A549 (cell line): ENCODE measurements around the gene TNRC18. TPM values are rescaled to one million over a fixed set of nuclear protein-coding genes. Genes with fewer than 3 reads are reported as not detected.

Experiments used
- ATAC-seq, 2 experiments: fragments of 200-7000 bp in 1 of 2; fragments of >200 bp in 1 of 2; cut with Nextera tagmentation in 1 of 2; cut with Tn5 transposase in 1 of 2; 3 replicates each; pipeline versions ENCODE4 v1.8.0 to v1.9.1; 2018 to 2020; ENCODE audit warnings: mild to moderate bottlenecking in 1 of 2, moderate library complexity in 1 of 2
- CTCF ChIA-PET: fragments of 300-600 bp; sonication (Branson Sonifier 250); formaldehyde crosslinking; extraction: SDS; loops from one replicate; lab custom pipeline; 2021; ENCODE audit warnings: antibody characterized with exemption, inconsistent platforms; lab: Yijun Ruan, JAX
- POLR2A ChIA-PET: fragments of 350-600 bp; formaldehyde crosslinking; extraction: SDS; loops from one replicate; lab custom pipeline; 2021; ENCODE audit warnings: antibody characterized with exemption, inconsistent platforms; lab: Yijun Ruan, JAX
- DNase-seq, 2 experiments: peaks; one replicate each; pipeline versions ENCODE4 v3.0.0 to v3.0.0-alpha.2; 2011 to 2016; ENCODE audit warnings: low read depth in 1 of 2, low spot score in 1 of 2
- FAIRE-seq: peaks from 2 replicates; lab custom pipeline; 2011; peaks lifted over from hg19 to GRCh38; lab: Jason Lieb, UNC
- H3K27ac ChIP-seq, 2 experiments: fragments of >200 bp; sonication (Bioruptor Twin); formaldehyde crosslinking; 3 replicates each; pipeline ENCODE4 v1.5.1; 2016 to 2017
- H3K4me1 ChIP-seq: fragments of >200 bp; sonication (Bioruptor Twin); formaldehyde crosslinking; 3 replicates; pipeline ENCODE4 v1.6.1; 2016
- H3K4me2 ChIP-seq: fragments of >200 bp; sonication (Bioruptor Twin); formaldehyde crosslinking; 3 replicates; pipeline ENCODE4 v1.6.1; 2016
- H3K4me3 ChIP-seq: fragments of >200 bp; sonication (Bioruptor Twin); formaldehyde crosslinking; 3 replicates; pipeline ENCODE4 v1.5.1; 2016
- H3K9me3 ChIP-seq: fragments of >200 bp; sonication (Bioruptor Twin); formaldehyde crosslinking; 3 replicates; pipeline ENCODE4 v1.6.1; 2016
- BHLHE40 ChIP-seq: IDR thresholded peaks from 2 replicates; pipeline ENCODE4 v1.6.1; 2012; ENCODE audit warnings: low read depth, low read length, inconsistent platforms
- CEBPB ChIP-seq, 2 experiments: fragments of >200 bp in 1 of 2; sonication (Bioruptor Twin) in 1 of 2; formaldehyde crosslinking in 1 of 2; IDR thresholded peaks; 2 replicates each; pipeline ENCODE4 v1.6.1; 2012 to 2016
- CHD4 ChIP-seq: fragments of 200-600 bp; sonication (generic); IDR thresholded peaks from 2 replicates; pipeline ENCODE4 v1.6.1; 2016; ENCODE audit warnings: antibody characterized with exemption, mild to moderate bottlenecking, borderline replicate concordance
- EHF ChIP-seq: fragments of 250-450 bp; sonication (Bioruptor Pico); IDR thresholded peaks from 2 replicates; pipeline ENCODE4 v1.5.0; 2020; ENCODE audit warnings: mild to moderate bottlenecking
- EP300 ChIP-seq, 2 experiments: fragments of >200 bp; sonication (Bioruptor Twin); formaldehyde crosslinking; IDR thresholded peaks; 2 replicates in 1 of 2; 3 replicates in 1 of 2; pipeline ENCODE4 v1.6.1; 2016 to 2017
- HDAC2 ChIP-seq: fragments of 200-600 bp; sonication (generic); IDR thresholded peaks from 2 replicates; pipeline ENCODE4 v1.6.1; 2016
- HES2 ChIP-seq: fragments of >200 bp; sonication (Bioruptor Twin); formaldehyde crosslinking; IDR thresholded peaks from 2 replicates; pipeline ENCODE4 v1.6.1; 2016
- HMGXB4 ChIP-seq: fragments of 250-450 bp; sonication (Bioruptor Pico); IDR thresholded peaks from 2 replicates; pipeline ENCODE4 v1.5.0; 2021; ENCODE audit warnings: mild to moderate bottlenecking, moderate library complexity, borderline replicate concordance
- HOXB13 ChIP-seq: fragments of 250-450 bp; sonication (Bioruptor Pico); IDR thresholded peaks from 2 replicates; pipeline ENCODE4 v1.5.0; 2020; ENCODE audit warnings: low read depth, mild to moderate bottlenecking, moderate library complexity
- JUNB ChIP-seq: fragments of >200 bp; sonication (Bioruptor Twin); formaldehyde crosslinking; IDR thresholded peaks from 2 replicates; pipeline ENCODE4 v1.6.1; 2016
- KDM1A ChIP-seq: fragments of 200-600 bp; sonication (generic); IDR thresholded peaks from 2 replicates; pipeline ENCODE4 v1.6.1; 2016; ENCODE audit warnings: low read depth, mild to moderate bottlenecking
- KDM5A ChIP-seq: fragments of 200-600 bp; sonication (generic); IDR thresholded peaks from 2 replicates; pipeline ENCODE4 v1.6.1; 2016; ENCODE audit warnings: antibody characterized with exemption, mild to moderate bottlenecking
- MAX ChIP-seq: IDR thresholded peaks from 2 replicates; pipeline ENCODE4 v1.6.1; 2012
- MAZ ChIP-seq: fragments of 150-350 bp; IDR thresholded peaks from 2 replicates; pipeline ENCODE4 v1.6.1; 2014; ENCODE audit warnings: antibody characterized with exemption, low read depth, low read length, borderline replicate concordance
- NPAS2 ChIP-seq: fragments of 250-450 bp; sonication (Bioruptor Pico); IDR thresholded peaks from 2 replicates; pipeline ENCODE4 v1.8.0; 2022; ENCODE audit warnings: mild to moderate bottlenecking, moderate library complexity, borderline replicate concordance
- NR3C1 ChIP-seq: fragments of >200 bp; sonication (Bioruptor Twin); formaldehyde crosslinking; IDR thresholded peaks from 3 replicates; pipeline ENCODE4 v1.6.1; 2017
- PHF8 ChIP-seq: fragments of 200-600 bp; sonication (generic); IDR thresholded peaks from 2 replicates; pipeline ENCODE4 v1.6.1; 2016; ENCODE audit warnings: low read depth, mild to moderate bottlenecking, antibody characterized with exemption, moderate library complexity, borderline replicate concordance
- POLR2A ChIP-seq: IDR thresholded peaks from 2 replicates; pipeline ENCODE4 v1.6.1; 2012; ENCODE audit warnings: mild to moderate bottlenecking, low read length
- POLR2AphosphoS2 ChIP-seq: conservative IDR thresholded peaks from 2 replicates; pipeline ENCODE4 v1.6.1; 2012; ENCODE audit warnings: low read length, improper control_type of control experiment, inconsistent platforms
- SMC3 ChIP-seq: fragments of >200 bp; sonication (Bioruptor Twin); formaldehyde crosslinking; IDR thresholded peaks from 3 replicates; pipeline ENCODE4 v1.6.1; 2018; ENCODE audit warnings: inconsistent platforms
- WGBS: methylation state at CpG from one replicate; pipeline ENCODE4 v1.1.6; 2017; ENCODE audit errors: missing lambda C conversion rate; 5-methylcytosine and 5-hydroxymethylcytosine counted together
- polyA plus RNA-seq, 4 experiments: library from polyadenylated mRNA; depleted of rRNA in 3 of 4; stranded (reverse); fragments of >200 nt; fragmentation: RNase III in 1 of 4; extraction: RNeasy Plus Mini Kit Qiagen cat#74134 plus additional on column Dnase treatment in 1 of 4; gene quantifications; 2 replicates in 3 of 4; 3 replicates in 1 of 4; pipeline ENCODE4 v1.2.3, GENCODE V29; 2011 to 2017

The TNRC18 gene
- polyA plus RNA-seq, 2 of the 4 experiments (the other 2 are of a cell fraction): 15.5 to 39.9 TPM

GRCh38 chr7:5430612-5430947 is 6.9 kb upstream of the TNRC18 start:
- WGBS: 88% methylated on average over 5 of the region's 5 CpGs
- FAIRE-seq (no peak), ATAC-seq (no peak), DNase-seq (no peak)
- POLR2A ChIA-PET: no interaction called here
- Histone ChIP-seq H3K4me1 (peaks cover 8% of the 10 kb centered on the region; the same call in 2 of the 3 replicates), H3K27ac (no peak overlapping the region), H3K4me3 (no peak overlapping the region), H3K4me2 (no peak overlapping the region), H3K9me3 (0 out of 3 replicates have a peak, but pooled peaks cover 4% of the 10 kb centered on the region)
- TF ChIP-seq MAX (no peak), CHD4 (no peak), MAZ (no peak), HDAC2 (no peak), POLR2A (no peak), KDM1A (no peak), EP300 (IDR thresholded peaks at IDR 0.05) (no peak), HES2 (no peak), HMGXB4 (CRISPR knock-in tag) (no peak), BHLHE40 (no peak), HOXB13 (CRISPR knock-in tag) (no peak), NPAS2 (CRISPR knock-in tag) (no peak), NR3C1 (no peak), CEBPB (IDR thresholded peaks at IDR 0.05) (no peak), EHF (CRISPR knock-in tag) (no peak), KDM5A (no peak), PHF8 (no peak), JUNB (no peak)
- CTCF ChIA-PET: interaction anchor here (0.6 to 1.7 kb wide), 4 partner anchors 7 to 65 kb away, joined by 3 to 10 read pairs (median 5); partner anchors contain the start of gene TNRC18

- peaks cover 8% of the 10 kb centered on the region; the same call in 2 of the 3 replicates for H3K4me1 ChIP-seq
- peak overlapping the region in 1 of 2 experiments; percentile 5; a peak in 1 of 6 replicates for H3K27ac ChIP-seq
- ChIA-PET CTCF (interaction anchor here (0.6 to 1.7 kb wide), 6 partner anchors 13 to 65 kb away, joined by 3 to 10 read pairs (median 4); no protein-coding TSS in a partner anchor), POLR2A (no interaction called here)
- FAIRE-seq (no peak), ATAC-seq (no peak), DNase-seq (no peak)
- H3K4me3 ChIP-seq: no peak overlapping the region
- 0 out of 3 replicates have a peak, but pooled peaks cover 4% of the 10 kb centered on the region for H3K9me3 ChIP-seq
- TF ChIP-seq KDM1A (peak; percentile 76; the same call in 1 of the 2 replicates), SMC3 (no peak)
- H3K4me2 ChIP-seq: no peak overlapping the region
- WGBS: 85% methylated on average over 23 of the region's 30 CpGs
These were observed 6.4 kb upstream of the TNRC18 start for GRCh38 chr7:5429857-5430611.

- ATAC-seq (no peak), FAIRE-seq (no peak), DNase-seq (no peak)
- TF ChIP-seq POLR2AphosphoS2: no peak
- H3K4me2 ChIP-seq: no peak overlapping the region
- 91% methylated on average over 31 of the region's 31 CpGs for WGBS
- ChIA-PET CTCF (interaction anchor here (0.6 to 1.7 kb wide), 5 partner anchors 9 to 201 kb away, joined by 3 to 4 read pairs (median 3); no protein-coding TSS in a partner anchor), POLR2A (no interaction called here)
- H3K27ac ChIP-seq: no peak overlapping the region; a peak in 1 of 6 replicates
- H3K4me3 ChIP-seq: no peak overlapping the region
- H3K9me3 ChIP-seq: 0 out of 3 replicates have a peak, but pooled peaks cover 4% of the 10 kb centered on the region
- peaks cover 8% of the 10 kb centered on the region; the same call in 2 of the 3 replicates for H3K4me1 ChIP-seq
These were observed 5.7 kb upstream of the TNRC18 start for GRCh38 chr7:5429253-5429856.
